Measurements from ENCODE around the gene SETD5.

The SETD5 gene

DNA sequence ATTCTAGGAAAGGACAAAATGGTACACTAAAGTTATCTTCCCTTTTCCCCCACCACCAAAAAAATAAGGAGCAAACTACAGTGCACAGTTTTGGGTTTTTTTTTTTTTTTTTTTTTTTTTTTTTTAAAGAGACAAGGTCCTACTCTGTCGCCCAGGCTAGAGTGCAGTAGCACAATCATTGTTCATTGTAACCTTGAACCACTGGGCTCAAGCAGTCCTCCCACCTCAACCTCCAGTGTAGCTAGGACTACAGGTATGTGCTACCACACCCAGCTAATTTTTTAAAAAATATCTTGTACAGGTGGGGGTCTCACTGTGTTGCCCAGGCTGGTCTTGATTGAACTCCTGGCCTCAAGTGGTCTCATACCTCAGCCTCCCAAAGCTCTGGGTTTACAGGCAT, 14.9 kb downstream of the SETD5 start:
- no peak for DNase-seq

DNA sequence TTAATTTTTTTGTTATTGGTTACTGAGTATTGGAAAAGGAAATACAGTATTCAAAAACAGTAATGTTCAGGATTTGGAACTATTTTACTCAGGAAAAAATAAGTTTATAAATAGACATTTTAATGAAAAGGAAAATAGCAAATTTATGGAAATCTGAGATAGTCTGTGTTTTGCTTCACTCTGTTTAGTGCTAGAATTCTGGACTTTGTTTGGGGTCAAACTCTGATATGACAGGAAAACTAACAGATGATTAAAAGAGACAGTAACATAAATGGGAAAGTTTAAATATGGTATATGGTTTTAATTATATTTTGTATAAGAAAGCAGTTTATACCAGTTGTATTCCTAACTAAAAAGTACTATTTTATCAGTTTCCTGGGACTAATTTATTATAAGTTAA, 17.4 kb downstream of the SETD5 start:
- DNase-seq, result no peak

DNA sequence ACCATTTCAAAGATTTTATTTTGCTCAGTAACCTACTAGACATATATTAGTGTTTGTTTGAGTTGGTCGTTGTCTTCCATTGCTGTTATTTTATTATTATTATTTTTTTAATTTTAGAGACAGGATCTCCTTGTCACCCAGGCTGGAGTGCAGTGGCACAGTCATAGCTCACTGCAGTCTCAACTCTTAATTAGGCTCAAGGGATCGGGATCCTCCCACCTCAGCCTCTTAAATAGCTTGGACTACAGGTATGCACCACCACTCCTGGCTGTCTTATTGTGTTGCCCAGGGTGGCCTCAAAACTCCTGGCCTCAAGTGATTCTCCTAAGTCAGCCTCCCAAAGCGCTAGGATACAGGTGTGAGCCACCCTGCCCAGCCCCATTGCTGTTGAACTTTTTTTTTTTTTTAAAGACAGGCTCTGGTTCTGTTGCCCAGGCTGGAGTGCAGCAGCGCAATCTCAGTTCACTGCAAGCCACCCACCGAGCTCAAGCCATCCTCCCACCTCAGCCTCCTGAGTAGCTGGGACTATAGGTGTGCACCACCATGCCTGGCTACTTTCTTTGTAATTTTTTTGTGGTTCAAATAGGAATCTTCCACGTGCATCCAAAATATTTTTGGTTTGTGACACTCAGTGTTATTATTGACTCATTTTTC, 18.2 kb downstream of the SETD5 start:
- DNase-seq, result no peak

DNA sequence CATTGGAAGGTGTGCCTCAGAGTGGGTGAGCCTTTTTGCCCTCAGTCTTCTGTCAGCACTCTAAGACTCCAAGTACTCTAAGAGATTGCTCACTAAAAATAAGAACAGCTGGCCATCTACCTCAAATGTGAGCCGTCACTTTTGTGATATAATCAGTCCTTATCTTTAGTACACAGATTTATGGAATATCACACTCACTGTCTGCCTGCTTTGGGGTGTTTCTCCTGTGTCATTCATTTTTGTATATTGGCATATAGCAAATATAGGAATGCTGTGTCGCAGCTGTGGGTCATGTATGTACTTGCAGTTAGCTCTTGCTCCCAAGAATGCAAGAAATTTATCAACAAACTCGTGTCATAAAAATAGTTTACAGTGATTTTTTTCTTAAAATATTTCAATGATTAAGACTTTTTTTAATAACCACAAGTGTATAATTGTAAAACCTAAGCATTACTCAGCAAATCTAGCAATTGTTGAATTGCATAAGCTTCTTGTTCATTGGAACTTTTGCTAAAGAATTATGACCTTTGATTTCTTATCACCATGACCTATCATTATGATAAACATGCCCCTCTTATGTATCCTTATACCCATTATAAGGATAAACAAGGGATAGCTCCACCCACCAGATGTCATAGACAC, 18.8 kb downstream of the SETD5 start:
- no peak for DNase-seq

DNA sequence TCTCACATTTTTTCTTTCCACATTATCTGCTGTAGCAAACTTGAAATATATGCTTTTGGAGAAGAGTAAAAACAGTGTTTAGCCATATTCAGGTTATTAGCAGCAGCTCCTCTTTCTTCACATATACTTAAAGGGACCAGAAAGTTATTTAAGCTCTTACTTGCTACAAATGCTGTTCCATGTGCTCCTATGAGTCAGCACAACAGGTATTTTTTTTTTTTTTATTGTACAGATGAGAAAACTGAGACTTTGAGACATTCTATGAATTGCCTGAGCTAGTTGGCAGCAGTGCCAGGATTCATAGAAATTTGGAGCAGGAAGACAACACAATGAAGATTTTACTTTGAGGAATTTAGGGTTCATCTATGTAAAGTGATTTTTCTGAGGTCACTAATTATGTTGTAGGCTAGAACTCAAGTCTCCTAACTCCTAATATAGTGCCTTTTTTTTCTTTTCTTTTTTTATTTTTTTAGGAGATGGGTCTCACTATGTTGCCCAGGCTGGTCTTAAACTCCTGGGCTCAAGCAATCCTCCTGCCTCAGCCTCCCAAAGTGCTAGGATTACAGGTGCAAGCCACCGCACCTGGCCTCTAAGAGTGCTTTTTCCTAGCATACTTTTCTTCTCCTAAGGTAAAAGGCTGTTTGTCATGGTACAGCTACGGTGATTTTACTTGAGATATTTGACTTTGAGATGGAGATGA, 23.6 kb downstream of the SETD5 start:
- no peak for DNase-seq

DNA sequence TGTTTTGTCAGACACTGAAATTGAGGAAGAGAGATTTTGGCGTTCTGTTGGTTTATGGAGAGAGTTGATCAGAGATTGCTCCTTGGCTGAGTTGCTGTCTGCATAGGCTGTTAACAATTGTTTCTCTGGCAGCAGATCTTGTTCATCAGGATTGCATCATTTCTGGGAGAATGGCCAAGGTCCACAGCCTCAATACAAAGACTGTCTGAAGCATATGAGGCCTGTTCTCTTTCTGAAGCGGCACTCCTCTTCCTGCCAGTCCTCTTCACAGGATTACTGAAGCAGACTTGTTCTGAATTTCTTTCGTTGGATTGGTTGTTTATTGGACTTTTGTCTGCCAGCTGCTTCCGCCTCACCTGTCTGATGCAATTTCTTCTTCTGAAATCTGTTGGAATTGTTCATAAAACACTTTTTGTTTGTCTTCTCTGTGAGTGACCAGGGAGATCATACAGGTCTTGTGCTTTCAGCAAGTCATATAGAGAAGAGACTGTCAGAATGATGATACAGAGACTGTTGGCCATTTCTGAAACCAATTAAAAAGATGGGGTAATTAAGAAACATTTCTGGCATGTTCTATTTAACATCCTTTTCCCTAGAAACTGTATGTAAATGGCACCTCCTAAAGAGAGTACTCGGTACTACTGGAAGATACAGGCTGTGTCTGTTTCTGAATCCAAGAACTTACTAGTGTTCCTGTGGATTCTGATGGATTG, 25.5 kb downstream of the SETD5 start:
- DNase-seq, result peak; percentile 83

DNA sequence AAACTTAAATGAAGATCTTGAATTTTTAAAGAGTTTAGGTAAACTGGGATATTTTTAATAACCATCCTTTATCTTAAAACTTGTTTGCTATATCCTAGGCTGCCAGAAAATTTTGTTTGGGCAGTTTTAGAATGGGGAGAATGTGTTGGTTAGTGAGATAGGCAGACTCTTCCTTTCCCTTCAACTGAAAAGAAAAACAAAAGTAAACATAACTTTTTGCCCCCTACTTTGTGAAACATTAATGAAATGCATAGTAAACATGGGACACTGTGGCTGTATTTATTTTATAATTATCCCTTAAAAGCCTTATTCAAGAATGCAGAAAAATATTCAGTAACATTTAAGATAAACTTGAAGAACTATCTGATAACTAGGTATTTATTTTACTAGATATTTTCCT, 31.0 kb downstream of the SETD5 start:
- DNase-seq, result no peak

DNA sequence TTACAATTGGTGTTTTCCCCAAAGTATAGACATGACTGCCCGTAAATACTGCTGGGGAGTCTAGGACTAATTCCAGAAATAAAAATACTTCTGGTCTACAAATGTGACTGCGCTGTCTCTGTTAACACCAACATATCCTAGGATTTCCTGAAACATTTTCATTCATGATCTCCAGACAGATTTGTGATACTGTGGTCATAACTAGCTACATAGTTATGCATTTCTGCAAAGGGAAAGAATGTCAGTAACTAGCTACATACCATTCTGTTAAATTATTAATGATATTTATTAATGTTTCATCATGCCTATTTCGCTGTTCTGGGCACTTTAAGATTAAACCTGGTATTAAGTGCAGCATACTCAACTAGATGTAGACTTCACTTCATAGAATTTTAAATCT, 33.3 kb downstream of the SETD5 start:
- DNase-seq, result no peak

DNA sequence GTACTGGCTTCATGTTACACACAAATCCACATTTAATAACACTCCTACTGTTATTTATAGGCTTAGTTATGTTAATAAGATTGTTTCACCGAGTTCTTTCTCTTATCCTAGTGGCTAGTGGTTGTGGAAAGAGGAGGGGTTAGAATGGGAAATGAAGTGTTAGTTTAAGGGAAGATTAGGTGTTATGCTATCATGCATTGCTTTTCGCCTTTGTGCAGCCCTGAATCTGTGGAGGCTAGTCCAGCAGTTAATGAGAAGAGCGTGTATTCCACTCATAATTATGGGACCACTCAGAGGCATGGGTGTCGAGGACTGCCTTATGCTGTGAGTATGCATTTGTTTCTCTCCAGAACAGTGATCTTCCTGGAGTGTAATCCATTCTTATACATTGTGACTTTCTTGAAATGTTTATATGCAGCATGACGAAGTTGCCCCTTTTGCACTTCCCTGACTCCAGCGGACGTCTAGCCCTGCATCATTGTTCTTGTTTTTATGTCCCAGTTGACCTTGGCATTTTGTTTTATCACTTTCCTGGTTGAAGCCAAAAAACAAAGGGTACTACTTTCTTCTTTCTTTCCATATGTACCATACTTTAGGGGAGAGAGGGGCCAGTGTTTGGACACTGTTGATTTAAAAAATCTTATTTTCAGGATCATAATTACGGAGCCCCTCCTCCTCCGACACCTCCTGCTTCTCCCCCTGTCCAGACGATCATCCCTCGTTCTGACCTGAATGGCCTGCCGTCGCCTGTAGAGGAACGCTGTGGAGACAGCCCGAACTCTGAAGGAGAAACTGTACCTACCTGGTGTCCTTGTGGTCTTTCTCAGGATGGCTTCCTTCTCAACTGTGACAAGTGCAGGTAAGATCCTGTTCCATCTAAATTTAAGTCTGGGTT, 36.5 kb downstream of the SETD5 start:
- DNase-seq, result no peak

DNA sequence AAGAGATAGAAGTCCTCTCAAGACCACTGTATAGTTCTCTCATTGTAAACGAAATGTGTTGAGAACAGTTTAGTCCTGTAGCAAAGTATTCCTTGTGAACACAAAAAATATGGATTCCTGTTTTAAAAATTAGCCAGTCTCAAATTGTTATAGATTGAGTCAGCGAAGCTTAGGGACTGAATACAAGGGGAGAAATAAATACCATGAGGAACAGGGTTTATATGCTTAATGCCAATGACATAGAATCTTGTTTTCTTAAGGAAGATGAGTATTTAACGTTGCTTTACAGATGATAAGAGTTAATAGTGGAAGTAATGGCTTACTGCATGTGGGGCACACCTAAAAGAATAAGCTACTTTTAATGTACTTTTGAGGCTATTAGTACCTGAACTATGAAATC, 37.9 kb downstream of the SETD5 start:
- DNase-seq, result no peak

DNA sequence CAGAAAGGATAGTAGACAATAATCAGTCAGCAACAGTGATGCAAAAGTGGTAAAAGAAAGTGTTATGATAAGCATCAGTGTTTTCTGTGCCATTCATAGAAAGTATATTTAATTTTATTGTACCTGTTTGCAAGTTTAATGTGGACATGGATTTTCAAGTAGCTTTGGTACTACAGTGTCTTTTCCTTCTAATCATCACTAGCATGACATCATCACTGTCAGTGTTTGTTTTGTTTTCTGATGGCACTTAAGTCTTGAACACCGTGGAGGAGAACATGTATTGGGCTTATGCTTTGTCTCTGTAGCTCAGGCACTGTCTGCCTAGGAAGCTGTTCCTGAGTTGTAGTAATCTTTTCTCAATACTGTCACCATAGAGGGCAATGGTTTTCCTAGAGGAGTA, 41.9 kb downstream of the SETD5 start:
- DNase-seq, result no peak

DNA sequence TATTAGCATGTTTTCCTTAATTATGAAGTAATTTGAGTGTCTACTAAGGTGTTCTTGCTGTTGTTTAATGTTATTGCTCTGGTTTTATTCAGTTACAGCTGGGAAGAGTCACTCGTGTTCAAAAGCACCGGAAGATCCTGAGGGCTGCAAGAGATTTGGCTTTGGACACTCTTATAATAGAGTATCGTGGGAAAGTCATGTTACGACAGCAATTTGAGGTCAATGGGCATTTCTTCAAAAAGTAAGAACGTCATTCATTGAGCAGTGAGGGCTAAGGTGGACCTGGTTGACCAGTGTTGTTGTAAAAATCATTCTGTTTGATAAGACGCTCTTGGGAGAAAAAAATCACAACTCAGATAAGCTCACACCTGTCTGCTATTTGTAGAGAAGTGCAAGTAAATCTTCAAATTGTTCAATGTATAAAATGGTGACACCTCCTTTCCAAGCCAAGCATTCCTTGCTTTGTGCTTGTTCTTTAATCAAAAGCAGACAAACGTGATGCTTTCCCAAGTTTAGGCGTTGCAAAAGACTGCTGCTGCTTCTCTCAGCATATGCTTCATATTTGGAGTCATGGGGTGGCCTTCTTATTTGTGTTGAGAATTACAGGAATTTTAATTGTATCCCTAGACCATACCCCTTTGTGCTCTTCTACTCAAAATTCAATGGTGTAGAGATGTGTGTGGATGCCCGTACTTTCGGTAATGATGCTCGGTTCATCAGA, 44.2 kb downstream of the SETD5 start:
- no peak for DNase-seq

DNA sequence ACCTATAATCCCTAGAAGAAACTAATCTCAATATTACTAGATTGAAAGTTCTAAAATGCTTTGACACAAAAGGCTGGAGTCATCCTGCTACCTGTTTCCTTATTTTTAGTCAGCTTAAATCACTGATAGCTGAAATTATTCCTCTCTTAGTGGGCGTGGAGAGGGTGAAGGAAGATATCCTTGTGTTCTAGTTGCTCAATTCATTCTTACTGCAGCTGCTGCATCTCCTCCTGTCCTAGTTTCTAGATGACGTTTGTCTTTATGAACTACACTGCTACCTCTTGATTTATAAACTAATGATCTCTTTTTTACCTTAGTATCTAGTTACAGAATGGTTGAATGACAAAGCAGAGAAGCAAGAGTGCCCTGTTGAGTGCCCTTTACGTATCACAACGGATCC, 50.7 kb downstream of the SETD5 start:
- DNase-seq, result no peak

DNA sequence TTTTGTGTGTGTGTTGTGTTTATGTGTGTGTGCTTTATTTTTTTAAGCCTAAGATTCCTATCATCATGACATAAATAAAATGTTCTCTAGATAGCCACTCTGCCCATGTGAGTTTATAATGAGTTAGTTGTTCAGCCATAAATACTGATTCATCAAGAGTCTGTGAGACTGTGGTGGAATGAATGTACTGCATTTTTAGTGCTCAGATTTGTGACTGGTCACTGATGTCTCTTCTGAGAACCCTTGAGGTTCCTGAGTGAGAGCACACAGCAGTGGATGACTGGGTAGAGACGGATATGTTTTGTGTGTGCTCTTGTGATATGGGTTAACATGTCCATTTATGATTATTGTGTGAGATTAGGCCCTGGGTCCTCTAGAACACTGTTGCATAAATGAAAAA, 51.2 kb downstream of the SETD5 start:
- no peak for DNase-seq

DNA sequence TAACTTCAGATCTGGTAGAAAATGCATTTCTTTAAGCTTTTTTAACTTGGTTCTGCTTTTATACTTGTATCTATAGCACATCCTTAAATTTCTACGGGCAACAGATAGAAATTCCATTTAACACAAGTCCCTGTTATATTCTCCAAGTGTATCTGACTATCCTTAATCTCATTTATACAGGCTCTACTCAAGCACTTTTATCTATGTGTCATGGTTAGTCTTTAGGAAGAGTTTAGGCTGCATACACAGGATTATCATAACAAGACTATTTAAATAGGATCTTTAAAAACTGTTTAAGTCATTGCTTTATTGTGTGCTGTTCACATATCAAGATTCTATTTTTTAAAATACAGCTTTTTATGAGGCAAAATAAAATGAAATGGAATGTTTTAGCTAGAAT, 52.7 kb downstream of the SETD5 start:
- DNase-seq, result no peak

DNA sequence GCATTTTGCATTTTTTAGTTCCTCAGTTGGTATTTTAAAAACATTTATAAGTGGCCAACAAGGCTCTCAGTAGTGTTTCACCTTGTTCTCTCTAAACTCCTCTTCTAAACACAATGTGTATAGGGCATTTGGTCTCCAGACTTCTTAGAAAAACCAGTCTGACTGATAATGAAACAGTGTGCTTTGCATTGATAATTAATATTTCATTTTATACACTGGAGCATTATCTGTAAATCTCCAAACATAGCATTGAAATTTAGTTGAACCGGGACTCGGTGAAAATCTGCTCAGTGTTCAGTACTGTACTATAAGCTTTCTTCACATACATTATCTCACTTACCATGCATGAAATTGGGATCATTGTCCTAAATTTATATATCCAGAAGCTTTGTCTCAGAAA, 53.6 kb downstream of the SETD5 start:
- no peak for DNase-seq

DNA sequence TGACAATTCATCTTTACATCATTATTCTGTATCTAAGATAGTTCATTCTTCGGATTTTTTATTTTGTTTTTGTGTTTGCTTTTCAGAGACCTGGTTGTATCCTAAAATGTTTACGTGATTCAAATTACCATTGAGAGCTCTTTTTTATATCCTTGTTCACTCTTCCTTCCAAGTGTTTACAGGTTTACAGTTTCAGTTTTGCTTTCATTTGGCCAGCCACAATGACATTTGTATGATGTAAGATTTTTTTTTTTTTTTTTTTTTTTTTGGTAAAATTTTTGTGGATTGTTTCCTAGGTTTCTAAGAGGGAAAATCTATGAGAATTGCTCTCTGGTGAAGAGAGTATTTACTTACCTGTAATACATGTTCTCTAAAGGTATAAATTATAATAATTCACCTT, 55.0 kb downstream of the SETD5 start:
- no peak for DNase-seq

DNA sequence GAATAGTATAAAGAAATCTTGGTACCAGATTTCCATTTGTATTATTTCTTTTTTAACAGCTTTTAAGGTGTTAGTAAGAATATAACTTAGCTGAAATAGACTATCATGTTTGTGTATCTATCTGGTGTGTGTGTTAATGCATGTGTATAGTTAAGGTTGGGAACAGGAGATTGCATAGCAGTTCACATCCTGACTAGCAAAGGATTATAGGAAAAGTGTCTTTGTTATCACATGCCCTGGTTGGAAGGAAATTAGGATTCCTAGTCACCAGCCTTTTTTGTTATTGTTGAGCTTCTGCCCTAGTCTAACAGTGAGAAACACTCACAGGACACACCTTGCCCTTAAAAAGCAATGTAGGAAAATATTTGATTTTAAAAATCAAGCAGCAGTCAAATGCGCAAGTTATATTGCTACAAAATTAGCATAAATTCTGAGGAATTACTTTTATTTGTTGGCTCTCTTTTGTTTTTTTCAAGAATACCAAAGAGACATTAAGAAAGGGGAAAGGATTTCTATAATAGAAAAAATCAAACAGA, 58.2 kb downstream of the SETD5 start:
- DNase-seq, result no peak

DNA sequence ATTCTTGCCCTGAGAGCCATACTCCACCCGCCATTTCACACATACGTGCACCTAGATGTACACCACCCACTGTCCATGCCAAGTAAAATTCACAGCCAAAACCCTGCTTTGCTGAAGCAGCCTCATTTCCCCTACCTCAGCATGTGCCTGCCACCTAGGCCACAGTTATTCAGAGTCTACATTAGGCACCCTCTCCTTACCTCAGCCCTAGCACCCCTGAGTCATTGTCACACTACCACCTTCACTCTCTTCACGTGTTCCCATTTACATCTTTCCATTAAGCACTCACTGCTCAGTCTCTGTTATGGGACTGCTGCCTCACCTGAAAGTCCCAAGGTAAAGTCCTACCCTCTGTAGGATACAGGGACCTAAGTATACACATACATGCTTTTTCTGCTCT, 70.0 kb downstream of the SETD5 start:
- no peak for DNase-seq

DNA sequence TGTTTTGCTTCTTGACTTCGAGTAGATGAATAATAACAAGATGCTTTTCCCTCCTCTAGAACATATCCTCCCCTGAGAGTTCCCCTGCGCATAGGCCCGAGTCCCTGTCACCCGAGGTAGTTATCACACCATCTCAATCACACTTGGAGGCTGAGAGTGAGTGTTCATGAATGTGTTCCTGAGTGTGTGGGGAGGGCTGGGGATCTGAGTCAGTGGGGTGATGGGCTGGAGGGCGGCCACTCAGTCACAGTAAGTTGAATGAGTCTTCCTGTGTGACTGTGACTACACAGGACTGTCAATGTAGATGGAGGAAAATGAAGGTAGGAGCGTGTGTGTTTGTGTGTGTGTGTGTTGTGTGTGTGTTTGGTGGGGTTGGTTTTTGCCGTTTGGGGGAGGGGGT, 71.0 kb downstream of the SETD5 start:
- no peak for DNase-seq

DNA sequence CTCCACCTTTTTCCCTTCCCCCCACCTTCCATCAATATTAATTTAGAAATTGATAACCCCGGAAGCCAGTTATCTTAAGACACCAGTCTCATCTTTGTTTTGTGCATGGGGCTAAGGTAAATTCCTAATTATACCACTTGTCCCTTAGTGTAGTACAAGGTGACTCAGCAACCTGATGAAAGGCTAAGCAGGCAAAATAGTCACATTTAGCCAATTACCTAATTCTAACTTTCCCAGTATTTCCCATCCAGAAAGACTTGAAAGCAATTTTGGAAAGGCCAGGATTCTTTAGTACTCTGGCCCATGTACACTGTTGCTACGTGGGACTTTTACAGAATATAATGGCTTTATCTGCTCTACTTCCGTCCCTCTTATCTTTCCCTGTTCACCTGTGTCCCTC, 72.6 kb downstream of the SETD5 start:
- DNase-seq, result no peak

DNA sequence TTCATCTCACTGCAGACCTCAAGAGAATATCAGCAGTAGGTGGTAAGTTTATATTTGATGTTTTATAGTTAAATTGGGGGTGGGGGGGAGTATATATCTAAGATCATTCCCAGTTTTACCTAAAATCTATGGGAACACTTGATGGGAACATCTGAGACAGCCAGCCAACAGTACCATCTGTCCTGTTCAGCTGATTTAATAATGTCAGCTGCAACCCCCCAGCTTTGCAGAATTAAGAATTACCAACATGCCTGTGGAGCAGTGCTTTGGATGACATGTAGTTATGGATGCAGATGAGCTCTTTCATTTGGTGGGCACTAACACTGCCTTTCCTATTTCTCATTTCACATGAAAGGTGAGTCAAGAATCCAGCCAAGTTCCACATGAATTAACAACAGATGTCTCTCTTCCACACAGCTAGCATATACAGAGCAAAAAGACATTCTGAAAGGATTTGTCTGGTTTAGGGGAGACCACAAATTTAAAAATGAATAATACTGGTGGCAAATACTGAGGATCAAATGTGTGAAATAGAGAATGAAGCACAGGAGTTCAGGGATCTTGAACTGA, 76.2 kb downstream of the SETD5 start:
- DNase-seq, result no peak

All from NCI-H1092 (cell line).